ENCODE measurements around the gene ZNF43.
"Not testable (repeated sequence)": the region's sequence is repeated elsewhere in the genome, so short reads cannot be mapped to it uniquely, and the experiment has no call there.

Gene ZNF43

DNA sequence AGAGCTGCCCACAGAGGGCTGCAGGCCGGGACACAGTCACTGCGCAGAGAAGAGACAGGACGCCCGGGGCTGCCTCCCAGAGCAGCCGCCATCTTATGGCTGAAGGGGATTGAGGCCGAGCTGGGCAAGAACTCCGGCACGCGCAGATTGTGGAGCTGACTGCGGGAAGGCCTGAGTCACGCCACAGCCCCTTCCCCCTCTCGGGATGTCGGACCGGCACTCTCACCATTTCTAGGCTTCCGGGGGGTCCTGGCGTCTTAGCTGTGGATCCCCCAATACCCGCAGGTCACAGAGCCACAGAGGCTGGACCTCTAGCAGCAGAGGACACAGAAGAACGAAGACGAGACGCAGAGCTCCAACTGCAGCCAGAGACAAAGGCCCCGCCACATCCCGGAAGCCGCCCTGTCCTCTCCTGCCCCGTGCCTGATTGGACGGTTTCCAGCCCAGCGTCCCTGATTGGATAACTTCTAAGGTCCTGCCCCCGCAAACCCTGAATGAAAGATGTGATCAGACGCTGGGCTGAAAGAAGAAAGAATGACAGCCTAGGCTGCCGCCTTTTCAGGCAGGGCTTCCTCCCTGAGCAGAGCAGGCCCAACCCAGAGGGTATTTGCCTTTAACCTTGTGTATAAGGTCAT is at the start of gene ZNF43:
ZNF43 (minus strand) TSS at position 373 of the 635 bp plus-strand sequence; CDS start at position 229, 144 bp downstream.
- peak; percentile 92 to 94 for DNase-seq

- DNase-seq, result not testable (repeated sequence)
These were observed 49.5 kb upstream of the ZNF43 start for GRCh38 chr19:21885516-21885915.

GRCh38 chr19:21884786-21885185 is 48.8 kb upstream of the ZNF43 start:
- DNase-seq, result not testable (repeated sequence)

GRCh38 chr19:21883516-21883915 is 47.5 kb upstream of the ZNF43 start:
- no peak for DNase-seq

DNA sequence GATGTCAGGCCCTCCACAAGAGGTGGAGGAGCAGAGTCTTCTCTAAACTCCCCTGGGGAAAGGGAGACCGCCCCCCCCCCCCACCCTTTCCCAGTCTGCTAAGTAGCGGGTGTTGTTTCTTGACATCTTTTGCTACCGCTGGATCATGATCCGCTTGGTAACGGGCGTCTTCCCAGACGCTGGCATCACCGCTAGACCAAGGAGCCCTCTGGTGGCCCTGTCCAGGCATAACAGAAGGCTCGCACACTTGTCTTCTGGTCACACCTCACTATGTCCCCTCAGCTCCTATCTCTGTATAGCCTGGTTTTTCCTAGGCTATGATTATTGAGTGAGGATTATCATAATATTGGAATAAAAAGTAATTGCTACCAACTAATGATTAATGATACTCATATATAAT is 44.8 kb upstream of the ZNF43 start:
- DNase-seq, result not testable (repeated sequence)

- no peak for DNase-seq
These were observed 42.7 kb upstream of the ZNF43 start for GRCh38 chr19:21878646-21879045.

- no peak for DNase-seq
These were observed 42.0 kb upstream of the ZNF43 start for GRCh38 chr19:21877976-21878375.

DNA sequence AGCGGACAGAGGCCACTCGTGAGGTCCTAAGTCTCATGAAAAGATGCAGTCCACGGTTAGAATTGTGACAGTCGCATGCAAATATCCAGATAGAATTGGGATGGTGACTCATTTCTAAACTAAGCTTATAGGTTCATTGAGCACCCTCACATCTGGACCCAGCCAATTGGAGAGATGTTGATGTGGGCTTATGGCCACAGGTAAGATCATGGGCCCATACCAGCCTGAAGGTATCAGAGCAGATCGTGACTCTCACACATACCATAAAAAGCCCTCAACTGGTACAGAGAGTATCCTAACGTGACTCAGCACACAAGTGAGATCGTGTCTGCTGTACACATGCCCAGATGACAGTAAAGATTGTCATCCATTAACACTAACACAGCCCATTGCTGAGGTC is 40.6 kb upstream of the ZNF43 start:
- DNase-seq, result not testable (repeated sequence)

DNA sequence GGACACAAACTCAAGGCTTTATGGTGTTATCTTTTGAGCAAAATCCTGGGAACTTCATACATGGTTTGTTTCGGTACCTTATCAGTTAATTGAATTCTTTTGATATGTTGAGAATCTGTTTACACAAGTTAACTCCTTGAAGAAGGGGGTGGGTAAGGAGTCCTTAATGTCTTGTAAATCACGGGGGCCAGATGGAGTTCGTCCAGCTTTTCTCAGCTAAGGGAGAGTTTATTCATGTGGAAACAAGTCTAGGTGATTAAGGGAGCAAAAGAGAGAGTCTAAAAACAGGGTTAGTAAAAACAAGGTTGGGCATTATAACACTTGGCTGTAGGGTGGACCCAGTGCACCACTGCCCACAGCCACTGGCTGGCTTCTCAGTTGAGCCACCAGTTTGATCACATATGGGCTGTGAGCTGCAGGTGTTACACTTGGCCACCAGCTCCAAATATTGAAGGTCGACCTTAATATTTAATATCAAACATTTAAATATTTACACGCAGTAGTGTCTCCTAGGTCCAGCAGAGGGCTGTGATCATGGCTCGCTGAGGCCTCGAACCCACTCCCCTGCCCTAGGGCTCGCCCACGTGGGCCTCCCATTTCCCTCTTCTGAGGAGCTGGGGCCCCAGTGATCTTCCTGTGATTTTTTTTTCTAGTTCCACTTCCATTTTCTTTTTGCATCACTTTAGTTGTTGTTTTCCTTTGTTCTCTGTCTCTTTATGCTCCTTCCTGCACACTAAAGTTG is 21.0 kb upstream of the ZNF43 start:
- DNase-seq, result no peak

DNA sequence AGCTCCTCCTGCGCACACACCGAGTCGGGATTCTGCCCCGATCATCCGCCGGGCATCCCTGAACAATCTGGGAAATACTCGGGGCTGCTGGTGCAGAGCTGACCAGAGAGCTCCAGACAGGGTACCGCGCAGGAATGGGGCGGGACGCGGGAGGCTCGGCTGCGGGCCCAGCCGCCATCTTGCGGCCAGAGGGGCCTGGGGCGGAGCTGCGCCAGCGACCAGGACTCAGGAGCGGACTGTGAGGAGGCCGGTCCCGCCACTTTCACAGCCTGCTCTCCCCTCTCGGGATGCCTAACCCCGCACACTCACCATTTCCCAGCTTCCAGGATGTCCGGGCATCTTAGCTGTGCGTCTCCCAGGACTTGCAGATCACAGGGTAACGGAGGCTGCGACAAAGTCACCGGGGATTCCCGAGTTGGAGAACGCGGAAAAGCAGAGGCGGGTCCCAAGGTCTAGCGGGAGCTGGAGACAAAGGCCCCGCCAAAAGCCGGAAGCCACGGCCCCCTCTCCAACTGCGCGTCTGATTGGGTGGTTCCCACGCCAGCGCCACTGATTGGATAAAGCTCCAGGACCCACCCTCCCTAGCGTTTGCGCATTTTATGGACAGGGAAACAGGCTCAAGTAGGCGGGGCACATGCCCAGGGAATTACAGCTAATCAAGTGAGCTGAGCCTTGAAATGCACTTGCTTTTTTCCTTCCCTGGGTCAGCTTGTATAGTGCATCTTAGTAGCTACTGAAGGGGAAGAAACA is 15.8 kb upstream of the ZNF43 start:
- DNase-seq, result peak; percentile 88 to 92

DNA sequence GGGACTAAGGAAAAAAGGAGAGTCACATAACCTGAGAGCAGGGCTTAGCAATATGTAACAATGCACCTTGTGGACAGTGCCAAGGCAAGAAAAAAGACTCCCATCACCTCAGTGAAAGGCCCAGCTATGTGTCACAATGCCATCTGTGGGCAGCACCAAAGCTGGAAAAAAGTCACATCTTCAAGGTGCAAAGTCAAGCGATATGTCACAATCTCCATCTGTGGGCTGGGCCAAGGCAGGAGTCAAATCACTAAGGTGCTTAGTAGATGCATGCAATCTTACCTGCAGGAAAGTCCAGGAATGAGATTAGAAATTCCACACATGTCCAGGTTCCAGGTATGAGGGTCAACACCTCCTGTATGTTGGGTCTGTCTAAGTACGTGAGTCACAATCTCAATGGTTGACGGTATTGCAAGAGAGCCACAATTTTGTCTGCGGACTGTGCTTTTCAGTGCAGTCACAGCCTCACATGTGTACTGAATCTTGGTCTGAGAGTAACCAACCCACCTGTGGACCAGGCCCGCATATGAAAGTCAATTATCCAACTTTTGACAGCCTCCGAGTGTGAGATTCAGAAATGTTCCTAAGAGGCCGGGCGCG is 14.8 kb upstream of the ZNF43 start:
- DNase-seq, result no peak

GRCh38 chr19:21848706-21849105 is 12.7 kb upstream of the ZNF43 start:
- no peak for DNase-seq

DNA sequence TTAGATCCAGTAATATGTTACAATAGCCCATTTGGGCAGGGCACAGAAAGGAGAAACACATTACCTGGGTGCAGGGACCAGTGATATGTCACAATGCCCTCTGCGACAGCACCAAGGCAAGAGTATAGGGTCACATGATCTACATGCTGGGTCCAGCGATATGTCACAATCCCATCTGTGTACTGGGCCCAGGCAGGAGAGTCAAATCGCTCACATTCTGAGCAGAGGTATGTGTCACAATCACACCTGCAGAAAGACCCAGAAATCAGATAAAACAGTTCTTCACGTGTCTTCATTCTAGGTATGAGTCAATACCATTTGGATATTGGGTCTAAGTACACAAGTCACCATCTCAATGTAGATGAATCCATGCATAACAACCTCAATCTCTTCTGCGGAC is 7.1 kb upstream of the ZNF43 start:
- DNase-seq, result no peak

GRCh38 chr19:21841488-21842097 is 5.6 kb upstream of the ZNF43 start:
- no peak for DNase-seq

DNA sequence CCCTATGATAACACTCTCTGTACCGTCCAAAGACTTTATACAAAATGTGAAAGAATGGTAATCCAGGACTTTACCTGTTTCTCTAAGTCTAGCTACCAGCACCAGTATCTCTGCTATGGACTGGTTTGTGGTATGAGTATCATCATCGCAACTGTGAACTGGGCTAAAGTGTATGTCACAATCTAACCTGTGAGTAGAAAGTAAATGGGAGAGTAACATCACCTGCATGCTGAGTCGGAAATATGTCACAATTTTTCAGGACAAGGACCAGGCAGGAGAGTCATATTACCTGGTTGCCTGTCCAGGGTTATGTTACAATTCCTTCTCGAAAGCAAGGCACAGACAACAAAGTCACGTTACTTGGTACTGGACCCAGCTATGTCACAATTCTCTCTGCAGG is 5.1 kb upstream of the ZNF43 start:
- DNase-seq, result no peak

- DNase-seq, result no peak
These were observed 4.0 kb upstream of the ZNF43 start for GRCh38 chr19:21839976-21840375.

- no peak for DNase-seq
These were observed 2.7 kb upstream of the ZNF43 start for GRCh38 chr19:21838646-21839045.

DNA sequence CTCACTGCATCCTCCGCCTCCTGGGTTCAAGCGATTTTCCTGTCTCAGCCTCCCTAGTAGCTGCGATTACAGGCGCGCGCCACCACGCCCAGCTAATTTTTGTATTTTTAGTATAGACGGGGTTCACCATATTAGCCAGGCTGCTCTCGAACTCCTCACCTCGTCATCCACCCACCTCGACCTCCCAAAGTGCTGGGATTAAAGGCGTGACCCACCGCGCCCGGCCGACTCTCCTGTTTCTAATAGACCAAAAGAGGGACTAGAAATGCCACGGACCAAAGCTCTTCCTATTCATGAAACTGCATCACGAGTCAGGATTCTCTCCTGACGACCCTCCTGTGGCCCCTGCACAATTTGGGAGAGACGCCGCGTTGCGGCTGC is 563 bp downstream of the ZNF43 start:
- peak in 1 of 2 donors; percentile 5 for DNase-seq

GRCh38 chr19:21833733-21834132 is 2.2 kb downstream of the ZNF43 start:
- no peak for DNase-seq

DNA sequence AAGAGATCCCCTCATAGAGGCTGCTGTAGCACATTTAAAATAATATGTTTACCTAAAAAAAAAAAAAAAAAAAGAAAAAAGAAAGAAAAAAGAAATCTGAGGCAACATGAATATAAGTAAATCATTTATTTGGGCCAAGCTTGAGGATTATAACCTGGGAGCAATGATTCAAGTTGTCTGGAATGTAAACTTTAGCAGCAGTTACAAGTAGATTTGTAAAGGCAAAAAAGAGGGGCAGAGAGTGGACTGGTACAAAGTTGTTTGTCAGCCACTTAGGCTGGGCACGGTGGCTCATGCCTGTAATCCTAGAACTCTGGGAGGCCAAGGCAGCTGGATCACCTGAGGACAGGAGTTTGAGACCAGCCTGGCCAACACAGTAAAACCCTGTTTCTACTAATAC is 11.3 kb downstream of the ZNF43 start:
- no peak for DNase-seq

DNA sequence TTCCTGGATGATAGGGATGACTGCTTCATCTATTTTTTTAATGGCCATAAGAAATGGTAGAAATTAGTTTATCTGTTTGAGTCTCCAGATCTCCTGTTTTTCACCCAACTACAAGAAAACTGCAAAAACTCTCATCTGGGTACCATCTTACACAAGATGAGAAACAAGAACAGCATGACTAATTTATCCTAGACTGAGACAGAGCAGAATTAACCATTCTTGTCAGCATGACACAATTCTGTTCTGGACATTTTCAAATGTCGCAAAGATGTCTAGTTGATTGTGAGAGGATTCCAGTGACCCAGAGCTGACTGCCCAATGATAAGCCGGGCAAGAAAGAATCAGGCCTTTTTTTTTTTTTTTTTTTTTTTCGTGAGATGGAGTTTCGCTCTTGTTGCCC is 12.8 kb downstream of the ZNF43 start:
- DNase-seq, result no peak

DNA sequence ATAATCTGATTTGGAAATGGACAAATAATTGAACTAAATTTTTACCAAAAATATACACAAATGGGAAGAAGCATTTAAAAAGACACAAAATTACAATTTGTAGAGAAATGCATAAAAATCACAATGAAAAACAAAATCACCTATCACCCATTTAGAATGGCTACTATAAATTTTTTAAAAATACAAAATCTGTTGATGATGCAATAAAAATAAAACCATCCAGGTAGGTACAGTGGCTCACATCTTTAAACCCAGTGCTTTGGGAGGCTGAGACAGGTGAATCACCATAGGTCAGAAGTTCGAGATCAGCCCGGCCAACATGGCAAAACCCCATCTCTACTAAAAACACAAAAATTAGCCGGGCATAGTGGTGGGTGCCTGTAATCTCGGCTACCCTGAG is 23.5 kb downstream of the ZNF43 start:
- no peak for DNase-seq

DNA sequence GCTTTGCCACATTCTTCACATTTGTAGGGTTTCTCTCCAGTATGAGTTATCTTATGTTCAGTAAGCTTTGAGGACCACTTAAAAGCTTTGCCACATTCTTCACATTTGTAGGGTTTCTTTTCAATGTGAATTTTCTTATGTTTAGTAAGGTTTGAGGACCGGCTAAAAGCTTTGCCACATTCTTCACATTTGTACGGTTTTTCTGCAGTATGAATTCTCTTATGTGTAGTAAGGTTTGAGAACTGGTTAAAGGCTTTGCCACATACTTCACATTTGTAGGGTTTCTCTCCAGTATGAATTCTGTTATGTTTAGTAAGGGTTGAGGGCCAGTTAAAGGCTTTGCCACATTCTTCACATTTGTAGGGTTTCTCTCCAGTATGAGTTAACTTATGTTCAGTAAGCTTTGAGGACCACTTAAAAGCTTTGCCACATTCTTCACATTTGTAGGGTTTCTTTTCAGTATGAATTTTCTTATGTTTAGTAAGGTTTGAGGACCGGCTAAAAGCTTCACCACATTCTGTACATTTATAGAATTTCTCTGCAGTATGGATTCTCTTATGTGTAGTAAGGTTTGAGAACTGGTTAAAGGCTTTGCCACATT is 27.5 kb downstream of the ZNF43 start:
- not testable (repeated sequence) for DNase-seq

Measured in CD4-positive, alpha-beta T cell treated with Interleukin-1 beta for 1 hour (primary cell).